GM19351 (cell line): ENCODE measurements around the gene MOCOS.

Experiments used
- ATAC-seq: cut with Tn5 transposase; IDR thresholded peaks from one replicate; pipeline ENCODE4 v1.9.1; 2021; ENCODE audit warnings: mild to moderate bottlenecking, moderate library complexity; ENCODE audit not compliant: unreplicated experiment

MOCOS gene

DNA sequence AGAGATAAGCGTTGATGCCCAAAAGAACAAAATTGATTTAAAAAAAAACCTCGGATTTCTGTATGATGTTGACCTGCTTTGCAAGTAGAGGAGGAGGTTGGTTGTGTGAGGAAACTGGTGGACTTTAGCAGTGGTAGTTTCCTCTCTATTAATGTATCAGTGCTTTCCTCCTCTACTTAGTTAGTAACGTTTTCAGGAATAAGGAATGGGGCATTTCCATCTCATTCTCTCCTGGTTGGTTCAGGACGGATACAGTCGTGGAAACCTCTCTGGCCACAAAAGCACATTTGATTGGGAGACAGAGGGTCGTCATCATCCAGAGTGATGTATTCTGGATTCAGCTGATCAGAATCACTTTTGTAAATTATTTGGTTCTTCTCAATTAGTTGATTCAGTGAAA, 111.7 kb downstream of the MOCOS start:
- ATAC-seq, result no peak

DNA sequence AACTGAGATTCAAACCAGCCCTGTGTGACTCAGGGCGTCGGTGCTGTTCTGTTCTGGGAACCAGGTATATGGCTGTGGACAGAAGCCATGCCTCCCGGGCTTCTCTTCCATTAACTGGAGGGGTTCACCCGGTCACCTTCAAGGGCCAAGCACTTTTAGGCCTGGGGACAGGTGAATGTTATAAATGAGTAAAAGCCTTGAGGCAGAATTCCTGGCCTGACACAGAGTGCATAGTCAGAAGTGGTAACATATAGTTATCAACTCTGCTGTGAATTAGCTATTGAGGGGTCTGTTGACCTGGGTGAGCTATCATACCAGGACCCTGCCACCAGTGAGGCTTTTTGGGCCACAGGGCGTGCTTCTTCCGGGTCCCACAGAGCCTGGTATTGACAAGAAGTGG, 112.9 kb downstream of the MOCOS start:
- no peak for ATAC-seq

DNA sequence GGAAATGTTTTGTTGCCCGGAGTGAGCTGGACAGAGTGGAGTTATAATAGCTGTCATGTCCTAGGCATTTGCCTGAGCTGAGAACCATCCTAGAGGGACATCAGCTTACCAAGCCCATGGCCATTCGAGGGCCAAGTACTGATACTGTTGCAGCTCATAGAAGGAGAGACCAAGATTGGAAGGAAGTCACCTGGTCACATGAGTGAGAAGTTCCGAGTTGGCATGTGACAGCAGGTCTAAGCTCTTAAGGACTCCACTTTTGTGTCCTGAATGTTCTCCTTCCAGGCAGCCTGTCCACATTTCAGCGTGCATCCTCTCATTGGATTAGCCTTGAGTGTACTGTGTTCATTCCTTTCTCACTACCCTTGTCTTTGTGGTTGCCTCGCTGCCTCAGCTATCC, 114.6 kb downstream of the MOCOS start:
- no peak for ATAC-seq

DNA sequence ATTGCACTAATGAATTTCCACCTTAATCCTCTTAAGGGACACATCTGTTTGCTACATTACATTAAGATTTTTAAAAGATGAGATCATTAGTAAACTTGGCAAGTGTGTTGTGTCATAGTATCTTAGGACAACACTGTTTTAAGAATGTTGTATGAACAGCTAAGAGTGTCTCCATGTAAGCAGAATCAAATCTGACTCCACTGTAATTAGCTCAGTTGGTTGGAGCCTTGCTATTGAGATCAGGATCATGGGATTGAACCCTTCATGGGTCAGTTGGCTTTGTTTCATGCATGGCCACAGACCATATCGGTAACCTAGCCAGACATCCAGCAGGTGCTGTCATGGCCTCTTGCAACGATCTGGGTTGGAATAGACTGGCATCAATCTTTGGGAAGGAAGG, 115.4 kb downstream of the MOCOS start:
- no peak for ATAC-seq

DNA sequence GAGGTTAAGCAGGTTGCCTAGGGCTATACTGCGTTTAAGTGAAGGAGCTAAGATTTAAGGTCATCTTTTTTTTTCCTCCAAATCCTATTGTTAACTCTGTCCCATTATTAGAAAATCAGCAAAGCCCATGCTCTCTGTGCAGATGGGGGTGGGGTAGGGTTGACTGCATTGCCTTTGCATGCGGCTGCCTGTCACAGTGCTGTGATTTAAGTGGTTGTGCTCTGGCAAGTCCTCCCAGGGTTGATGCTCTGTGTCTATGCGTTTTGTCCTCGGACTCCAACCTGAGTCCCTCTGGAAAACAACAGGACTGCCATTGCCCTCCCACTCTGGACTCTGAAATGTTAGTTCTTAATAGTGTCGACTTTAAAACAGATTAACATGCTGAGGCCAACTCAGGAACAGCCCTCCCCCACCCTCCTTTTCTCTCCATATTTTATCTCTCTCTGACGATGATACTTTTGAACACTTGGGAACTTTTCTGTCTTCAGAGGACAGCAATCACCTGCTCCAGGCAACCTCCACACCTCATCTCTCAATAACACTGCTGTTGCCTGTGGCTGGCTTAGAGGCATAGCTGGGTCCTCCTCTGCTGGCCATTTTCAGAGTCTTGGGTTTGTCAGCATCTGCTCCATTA, 116.0 kb downstream of the MOCOS start:
- no peak for ATAC-seq

DNA sequence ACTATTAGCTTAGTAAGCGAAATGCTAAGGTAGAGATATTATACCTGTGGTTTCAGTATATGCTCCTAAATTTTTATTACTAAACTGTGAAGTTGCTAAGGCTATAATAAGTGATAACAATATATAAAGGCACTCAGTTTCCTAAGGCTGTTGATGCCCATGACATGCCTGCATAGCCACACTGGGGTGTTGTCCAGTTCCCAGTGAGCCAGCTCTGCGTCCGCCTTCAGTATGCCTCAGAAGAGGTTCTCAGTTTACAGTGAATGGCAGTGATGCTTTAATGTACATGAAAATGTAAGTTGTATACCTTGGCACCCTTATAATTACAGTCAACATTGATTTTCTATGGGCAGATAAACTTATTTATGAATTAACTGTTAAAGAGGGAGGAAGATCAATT, 117.4 kb downstream of the MOCOS start:
- no peak for ATAC-seq

DNA sequence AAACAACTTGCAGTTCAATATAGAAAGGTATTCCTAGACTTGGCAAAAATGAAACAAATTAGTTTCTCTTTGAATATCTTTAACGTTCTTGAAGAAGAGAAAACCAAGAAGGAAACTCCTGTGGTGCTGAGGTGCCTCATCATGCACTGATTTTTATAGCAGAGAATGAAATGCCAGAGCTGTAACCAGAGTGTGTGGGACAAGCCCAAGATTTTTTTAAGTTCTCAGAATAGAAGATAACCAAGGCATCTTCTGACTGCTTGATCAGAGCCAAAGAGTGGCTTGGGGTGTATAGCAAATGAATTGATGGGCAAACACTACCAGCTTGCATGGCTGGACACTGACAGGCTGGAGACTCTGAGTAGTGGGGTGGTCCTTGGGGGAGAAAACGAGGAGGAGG, 118.1 kb downstream of the MOCOS start:
- no peak for ATAC-seq

DNA sequence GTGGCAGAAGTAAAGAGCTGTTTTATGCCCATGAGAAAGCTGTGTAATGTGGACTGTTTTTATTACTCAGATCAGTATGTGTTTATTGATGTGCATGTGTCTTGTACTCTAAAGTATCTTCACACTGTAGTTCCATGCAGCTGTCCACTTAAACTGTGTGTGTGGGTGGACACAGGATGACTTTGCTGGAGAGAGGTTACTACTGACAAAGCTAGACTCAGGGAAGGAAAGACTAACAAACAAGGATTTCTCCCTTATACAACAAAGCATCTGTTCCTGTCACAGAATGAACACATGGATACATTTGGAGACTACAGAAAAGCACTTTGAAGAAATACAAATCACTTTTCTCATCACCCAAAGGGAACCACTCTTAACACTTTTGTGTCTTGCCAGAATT, 120.2 kb downstream of the MOCOS start:
- no peak for ATAC-seq

DNA sequence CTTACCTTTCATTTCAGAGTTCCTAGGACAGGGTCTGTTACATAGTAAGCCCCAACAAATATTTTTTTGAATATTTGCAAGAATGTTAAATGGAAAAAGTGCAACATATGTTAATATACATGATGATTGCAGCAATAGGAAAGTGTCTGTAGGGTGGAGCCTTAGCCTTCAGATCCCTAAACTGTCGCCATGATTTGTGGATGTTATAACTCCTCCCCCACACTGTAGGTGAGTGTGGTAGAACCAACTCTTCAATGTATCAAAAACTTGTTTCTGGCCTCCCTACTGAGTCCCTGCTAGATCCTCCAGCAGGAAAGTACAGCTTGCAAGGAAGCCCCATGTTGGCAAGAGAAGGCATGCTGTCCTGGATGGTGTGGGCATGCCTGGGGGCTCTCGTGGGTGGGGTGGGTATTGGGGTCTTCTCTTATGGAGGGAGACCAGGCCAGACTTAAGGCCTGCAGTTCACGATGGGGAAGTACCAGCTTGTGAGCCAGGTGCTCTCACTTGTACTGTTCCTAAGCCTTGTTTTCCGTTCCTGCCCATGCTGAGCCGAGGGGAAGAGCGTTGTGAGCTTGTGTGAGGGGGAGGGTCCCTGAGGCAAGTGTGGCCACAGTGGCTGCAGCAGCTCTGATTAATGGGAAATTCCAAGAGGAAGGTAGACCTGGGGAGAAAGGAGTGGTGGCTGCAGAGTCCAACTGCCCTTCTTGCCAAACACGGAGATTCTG, 121.6 kb downstream of the MOCOS start:
- ATAC-seq, result no peak

DNA sequence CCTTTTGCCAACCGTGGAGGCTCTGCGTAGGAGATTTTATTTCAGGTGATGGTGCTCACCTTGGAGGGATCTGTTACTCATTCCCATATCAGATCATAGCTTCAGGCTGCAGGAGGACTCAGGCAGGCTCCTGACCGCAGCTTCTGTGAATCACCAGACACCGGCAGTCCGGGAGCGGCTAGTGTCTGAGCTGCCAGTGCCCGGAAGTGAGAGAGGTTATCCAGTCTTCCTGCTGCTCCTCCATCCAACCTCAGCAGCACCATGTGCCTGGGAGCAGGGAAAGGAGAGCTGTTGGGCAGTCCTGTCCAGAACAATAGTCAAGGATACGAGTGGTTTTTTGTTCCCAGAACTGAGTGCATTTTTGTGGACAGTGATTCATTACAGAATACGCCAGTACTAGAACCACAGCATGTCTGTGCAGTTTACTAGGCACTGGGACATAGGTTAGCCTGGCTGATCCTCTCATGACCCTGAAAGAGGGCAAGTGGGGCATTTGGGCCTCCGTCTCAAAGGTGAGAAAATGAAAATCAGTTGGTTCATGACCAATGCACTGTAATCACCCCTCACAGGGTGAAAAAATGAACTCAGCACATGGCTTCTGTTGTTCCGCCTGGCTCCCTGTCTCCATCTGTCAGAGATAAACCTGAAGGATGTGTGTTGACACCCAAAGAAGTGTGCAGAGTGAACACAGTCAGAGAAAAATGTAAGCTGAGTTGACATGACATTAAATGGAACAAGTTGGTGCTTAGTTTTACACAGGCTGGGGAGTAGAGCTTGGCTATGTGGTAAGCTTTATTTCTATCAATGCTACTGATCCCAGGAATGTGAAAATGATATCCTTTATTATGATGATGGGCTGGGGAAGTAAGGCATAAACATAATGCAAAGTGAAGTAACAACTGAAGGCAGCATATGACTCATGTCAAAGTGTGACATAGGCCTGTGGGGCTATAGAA, 122.4 kb downstream of the MOCOS start:
- ATAC-seq, result no peak

DNA sequence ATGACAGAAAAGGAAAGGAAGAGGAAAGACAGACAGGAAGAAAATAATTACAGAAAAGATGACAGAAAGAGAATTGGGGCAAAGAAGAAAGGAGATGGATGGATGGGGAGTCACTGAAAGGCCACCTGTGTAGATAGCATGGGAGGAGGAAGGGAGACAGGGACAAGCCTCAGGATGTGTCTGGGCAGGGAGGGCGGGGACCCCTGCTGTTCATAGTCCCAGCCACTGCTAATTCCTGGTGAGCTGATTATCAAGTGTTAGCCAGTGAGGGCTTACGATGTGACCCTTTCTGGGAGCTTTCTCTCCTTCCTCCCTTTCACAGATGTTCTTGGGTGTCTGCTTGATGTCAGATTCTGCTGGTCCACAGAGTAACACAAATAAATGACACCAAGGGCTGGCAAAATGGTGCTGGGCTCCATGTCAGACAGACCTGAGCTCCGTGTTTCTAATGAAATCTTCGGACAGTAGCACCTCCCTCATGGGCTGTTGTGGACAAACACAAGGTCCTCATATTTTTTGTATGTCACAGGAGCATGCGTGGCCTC, 123.8 kb downstream of the MOCOS start:
- ATAC-seq, result no peak

DNA sequence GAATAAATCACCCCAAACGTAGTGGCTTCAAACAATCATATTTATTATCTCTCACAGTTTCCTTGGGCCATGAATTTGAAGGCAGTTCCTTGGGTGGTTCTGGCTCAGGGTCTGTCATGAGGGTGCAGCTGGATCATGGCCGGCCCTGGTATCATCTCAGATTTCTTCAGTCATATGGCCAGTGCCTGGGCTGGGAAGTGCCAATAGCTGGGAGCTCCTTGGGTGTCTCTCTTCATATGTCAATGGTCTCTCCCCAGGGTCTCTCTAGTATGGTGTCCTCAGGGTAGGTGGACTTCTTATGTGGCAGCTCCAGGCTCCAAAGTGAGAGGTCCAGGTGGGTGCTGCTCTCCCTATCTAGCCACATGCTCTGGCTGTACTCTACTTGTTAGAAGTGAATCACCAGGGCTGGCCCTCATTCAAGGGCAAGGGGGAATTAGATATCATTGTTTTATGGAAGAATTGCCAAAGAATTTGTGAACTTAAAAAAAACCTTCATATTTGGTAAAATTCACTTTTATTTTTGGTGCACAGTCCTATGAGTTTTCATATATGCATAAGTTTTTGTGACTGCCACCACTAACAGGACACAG, 125.6 kb downstream of the MOCOS start:
- no peak for ATAC-seq

DNA sequence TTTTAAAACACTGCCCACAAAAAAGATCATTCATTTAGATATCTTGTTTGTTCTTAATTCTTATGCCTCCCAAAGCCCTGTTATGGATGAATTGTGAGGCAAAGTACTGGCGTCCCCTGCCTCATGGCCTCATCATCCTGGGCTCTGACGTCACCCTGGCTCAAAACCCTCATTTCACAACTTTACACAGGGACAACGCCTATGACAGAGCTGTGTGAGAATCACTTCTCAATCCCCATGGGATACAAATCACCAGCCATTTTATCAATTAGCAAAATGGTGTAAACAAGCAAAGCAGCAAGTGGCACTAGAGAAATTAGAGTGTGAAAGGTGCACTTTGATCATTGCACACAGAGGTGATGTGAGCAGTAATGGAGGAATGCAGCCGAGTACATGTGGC, 126.8 kb downstream of the MOCOS start:
- no peak for ATAC-seq

DNA sequence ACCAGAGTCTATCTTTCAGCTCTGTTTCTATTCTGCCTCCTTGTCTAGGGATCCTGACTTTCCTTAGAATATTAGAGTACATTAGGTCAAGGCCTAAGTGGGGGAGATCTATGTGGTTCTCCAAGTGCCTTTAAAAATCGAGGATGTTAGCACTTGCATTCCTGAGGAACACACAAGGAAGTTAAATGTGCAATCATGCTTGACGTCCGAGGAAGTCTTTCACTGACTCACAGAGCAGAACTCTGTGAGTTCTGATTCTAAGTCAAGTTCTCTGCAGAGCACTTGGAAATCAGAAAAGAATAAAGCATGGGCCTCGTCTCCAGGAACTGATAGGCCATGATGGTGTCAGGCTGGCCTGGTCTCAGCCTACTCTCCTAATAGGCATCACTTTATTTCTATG, 127.5 kb downstream of the MOCOS start:
- no peak for ATAC-seq

DNA sequence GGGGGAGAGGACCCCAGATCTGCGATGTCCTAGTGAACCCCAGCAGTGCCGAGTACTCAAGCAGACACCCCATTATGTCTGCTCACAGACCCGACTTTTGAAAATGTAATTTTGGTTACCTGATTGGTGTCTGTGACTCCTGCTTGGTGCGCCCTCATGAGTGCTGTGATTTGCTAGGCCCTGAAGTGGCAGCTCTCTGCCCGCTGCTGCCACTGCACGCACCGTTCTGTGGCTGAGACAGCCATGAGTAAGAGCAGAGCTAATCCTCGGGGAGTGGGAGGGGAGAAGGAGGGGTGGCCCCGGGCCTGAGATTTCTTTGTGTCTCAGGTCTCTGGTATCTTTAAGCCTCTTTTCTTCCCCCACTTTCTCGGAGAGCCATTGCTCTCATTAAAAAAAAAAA, 128.4 kb downstream of the MOCOS start:
- no peak for ATAC-seq

DNA sequence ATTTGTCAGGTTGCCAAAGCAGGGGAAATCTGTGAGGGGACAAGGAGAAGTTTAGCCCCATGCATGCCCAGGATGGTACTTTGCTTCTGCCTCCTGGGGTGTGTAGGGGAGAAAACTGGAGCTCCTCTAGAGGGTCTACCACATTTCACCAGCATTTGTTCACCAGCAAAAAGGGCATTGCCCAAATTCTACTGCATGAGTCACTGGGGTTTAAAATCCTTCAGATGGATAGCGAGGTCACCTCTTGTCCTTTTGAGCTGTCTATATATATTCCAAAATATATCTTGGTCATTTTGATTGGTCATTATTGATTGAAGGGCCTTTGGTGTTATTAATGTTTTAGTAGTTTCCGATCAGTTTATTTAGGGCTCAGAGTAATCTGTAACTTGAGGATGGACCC, 128.9 kb downstream of the MOCOS start:
- ATAC-seq, result no peak
